Neutrophil (primary cell): ENCODE results near the gene TRAF4.

Experiments
- H3K27ac ChIP-seq: fragments of 200-600 bp; sonication (generic); 2 replicates; pipeline ENCODE4 v1.5.1; 2016; ENCODE audit warnings: mild to moderate bottlenecking, moderate library complexity
- H3K27me3 ChIP-seq: fragments of 200-600 bp; sonication (generic); 2 replicates; pipeline ENCODE4 v1.6.0; 2016; ENCODE audit warnings: mild to moderate bottlenecking
- H3K36me3 ChIP-seq: fragments of 200-600 bp; sonication (generic); 2 replicates; pipeline ENCODE4 v1.5.1; 2017
- H3K4me1 ChIP-seq, 2 experiments: fragments of 200-600 bp in 1 of 2; sonication (generic) in 1 of 2; 1 replicate in 1 of 2; 2 replicates in 1 of 2; pipeline versions ENCODE4 v1.5.1 to v1.6.1; 2013 to 2016; ENCODE audit warnings: low read depth in 1 of 2, low read length in 1 of 2, mild to moderate bottlenecking in 1 of 2, moderate library complexity in 1 of 2; ENCODE audit not compliant: control insufficient read depth in 1 of 2, insufficient read depth in 1 of 2
- H3K4me3 ChIP-seq, 2 experiments: fragments of 200-600 bp in 1 of 2; sonication (generic) in 1 of 2; 1 replicate in 1 of 2; 2 replicates in 1 of 2; pipeline ENCODE4 v1.5.1; 2013 to 2016; ENCODE audit warnings: low read depth in 1 of 2, low read length in 1 of 2, mild to moderate bottlenecking in 1 of 2, moderate library complexity in 1 of 2
- H3K9me3 ChIP-seq: fragments of 200-600 bp; sonication (generic); 2 replicates; pipeline ENCODE4 v1.5.1; 2016
- TF ChIP-seq, protein P1 (sequence below): fragments of 200-600 bp; sonication (generic); IDR thresholded peaks from 2 replicates; pipeline ENCODE4 v1.5.1; 2016; ENCODE audit warnings: antibody characterized with exemption

The TRAF4 gene

DNA sequence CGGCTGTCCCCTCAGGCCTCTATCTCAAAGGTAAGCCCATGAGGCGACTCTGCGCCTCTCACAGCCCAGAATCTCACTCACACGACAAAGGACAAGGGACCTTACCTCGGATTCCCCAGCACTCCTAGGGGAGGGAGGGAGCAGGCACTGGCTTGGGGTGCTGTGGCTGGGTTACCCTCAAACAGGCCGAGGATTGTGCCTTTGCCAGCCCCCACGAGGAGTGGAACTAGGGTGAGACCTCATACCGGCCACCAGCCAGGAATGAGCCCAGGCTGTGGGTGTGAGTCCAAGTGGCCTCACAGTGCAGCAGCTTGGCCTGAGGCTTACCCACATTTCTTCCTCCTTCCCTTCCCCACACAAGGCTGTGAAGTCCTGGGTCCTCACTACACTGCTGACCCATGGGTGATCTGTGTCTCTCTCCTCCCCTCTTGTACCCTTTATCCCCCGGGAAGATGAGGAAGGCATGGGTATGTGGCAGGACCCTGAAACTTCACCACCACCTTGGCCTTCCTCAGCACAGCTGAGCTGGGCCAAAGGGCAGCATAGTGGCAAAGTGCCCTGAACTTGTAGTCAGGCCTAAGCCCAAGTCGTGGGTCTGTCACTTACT lies 38.0 kb upstream of the TRAF4 start:
- TF ChIP-seq, protein P1, sequence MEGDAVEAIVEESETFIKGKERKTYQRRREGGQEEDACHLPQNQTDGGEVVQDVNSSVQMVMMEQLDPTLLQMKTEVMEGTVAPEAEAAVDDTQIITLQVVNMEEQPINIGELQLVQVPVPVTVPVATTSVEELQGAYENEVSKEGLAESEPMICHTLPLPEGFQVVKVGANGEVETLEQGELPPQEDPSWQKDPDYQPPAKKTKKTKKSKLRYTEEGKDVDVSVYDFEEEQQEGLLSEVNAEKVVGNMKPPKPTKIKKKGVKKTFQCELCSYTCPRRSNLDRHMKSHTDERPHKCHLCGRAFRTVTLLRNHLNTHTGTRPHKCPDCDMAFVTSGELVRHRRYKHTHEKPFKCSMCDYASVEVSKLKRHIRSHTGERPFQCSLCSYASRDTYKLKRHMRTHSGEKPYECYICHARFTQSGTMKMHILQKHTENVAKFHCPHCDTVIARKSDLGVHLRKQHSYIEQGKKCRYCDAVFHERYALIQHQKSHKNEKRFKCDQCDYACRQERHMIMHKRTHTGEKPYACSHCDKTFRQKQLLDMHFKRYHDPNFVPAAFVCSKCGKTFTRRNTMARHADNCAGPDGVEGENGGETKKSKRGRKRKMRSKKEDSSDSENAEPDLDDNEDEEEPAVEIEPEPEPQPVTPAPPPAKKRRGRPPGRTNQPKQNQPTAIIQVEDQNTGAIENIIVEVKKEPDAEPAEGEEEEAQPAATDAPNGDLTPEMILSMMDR: no peak
- H3K27ac ChIP-seq: no peak overlapping the region
- peaks cover 5% of the 10 kb centered on the region in 2 experiments for H3K4me1 ChIP-seq
- no peak overlapping the region for H3K4me3 ChIP-seq
- H3K9me3 ChIP-seq: no peaks in the 10 kb centered on the region
- peaks cover 55% of the 10 kb centered on the region for H3K36me3 ChIP-seq
- no peaks in the 10 kb centered on the region for H3K27me3 ChIP-seq

DNA sequence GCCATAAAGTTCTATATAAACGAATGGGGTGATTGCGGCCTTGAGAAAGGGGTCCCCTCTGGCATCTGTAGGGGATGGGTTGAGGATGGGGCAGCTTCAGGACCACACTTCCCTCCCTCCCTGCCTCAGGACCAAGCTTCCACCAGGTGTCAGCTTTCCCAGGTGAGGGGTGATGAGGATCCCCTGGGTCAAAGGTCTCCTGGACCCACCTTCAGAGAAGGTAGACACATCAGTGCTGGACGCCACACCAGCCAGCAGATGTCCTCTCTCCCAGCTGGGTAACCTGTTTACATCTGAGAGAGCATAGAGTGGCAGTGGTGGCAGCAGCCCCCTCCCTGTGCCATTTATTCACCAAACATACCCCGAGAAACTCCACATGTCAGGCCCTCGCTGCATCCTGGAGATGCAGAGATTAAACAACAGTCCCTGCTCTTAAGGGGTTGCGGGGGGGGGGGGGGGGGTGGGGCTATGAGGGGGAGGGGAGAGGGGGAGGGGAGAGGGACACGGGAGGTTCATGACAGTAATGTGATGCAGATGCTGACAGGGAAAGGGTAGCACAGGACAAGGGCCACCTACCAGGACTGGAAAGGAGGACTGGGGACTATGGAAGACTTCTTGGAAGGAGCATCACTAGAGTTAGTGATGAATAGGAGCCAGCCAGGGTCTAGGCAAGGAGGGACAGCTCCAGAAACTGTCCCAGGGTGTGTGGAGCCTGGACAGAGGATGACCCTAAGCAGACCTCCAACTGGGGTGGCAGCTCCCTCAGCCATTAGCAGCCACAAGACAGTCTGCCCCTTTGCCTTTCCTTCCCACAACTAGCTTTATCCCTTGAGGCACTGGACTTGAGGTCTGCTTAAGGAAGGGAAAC lies 37.1 kb upstream of the TRAF4 start:
- H3K9me3 ChIP-seq: no peaks in the 10 kb centered on the region
- TF ChIP-seq, protein P1: no peak
- no peak overlapping the region for H3K4me3 ChIP-seq
- H3K4me1 ChIP-seq: peaks cover 7 to 11% of the 10 kb centered on the region in 2 experiments
- H3K36me3 ChIP-seq: peaks cover 46% of the 10 kb centered on the region
- no peaks in the 10 kb centered on the region for H3K27me3 ChIP-seq
- H3K27ac ChIP-seq: no peak overlapping the region

DNA sequence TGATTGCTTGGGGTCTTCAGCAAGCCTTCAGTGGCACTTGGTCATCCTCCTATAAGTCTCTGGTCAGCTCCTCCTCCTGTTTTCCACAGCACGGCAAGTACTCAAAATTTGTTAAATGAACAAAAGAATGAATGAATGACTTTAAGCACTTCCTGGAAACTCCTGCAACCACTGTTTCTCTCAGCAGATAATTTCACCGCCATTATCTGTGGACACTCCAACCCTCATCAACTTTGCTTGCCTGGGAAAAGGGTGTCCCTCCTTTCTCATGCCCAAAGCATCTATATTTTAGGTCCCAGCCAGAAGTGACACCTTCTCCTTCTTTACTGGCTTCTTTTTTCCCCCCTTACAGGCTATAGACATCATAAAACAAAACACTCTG lies 36.5 kb upstream of the TRAF4 start:
- H3K27ac ChIP-seq: no peak overlapping the region
- peaks cover 40% of the 10 kb centered on the region for H3K36me3 ChIP-seq
- H3K27me3 ChIP-seq: no peaks in the 10 kb centered on the region
- no peak overlapping the region for H3K4me3 ChIP-seq
- H3K9me3 ChIP-seq: no peaks in the 10 kb centered on the region
- TF ChIP-seq, protein P1: no peak
- peaks cover 12 to 17% of the 10 kb centered on the region in 2 experiments for H3K4me1 ChIP-seq

DNA sequence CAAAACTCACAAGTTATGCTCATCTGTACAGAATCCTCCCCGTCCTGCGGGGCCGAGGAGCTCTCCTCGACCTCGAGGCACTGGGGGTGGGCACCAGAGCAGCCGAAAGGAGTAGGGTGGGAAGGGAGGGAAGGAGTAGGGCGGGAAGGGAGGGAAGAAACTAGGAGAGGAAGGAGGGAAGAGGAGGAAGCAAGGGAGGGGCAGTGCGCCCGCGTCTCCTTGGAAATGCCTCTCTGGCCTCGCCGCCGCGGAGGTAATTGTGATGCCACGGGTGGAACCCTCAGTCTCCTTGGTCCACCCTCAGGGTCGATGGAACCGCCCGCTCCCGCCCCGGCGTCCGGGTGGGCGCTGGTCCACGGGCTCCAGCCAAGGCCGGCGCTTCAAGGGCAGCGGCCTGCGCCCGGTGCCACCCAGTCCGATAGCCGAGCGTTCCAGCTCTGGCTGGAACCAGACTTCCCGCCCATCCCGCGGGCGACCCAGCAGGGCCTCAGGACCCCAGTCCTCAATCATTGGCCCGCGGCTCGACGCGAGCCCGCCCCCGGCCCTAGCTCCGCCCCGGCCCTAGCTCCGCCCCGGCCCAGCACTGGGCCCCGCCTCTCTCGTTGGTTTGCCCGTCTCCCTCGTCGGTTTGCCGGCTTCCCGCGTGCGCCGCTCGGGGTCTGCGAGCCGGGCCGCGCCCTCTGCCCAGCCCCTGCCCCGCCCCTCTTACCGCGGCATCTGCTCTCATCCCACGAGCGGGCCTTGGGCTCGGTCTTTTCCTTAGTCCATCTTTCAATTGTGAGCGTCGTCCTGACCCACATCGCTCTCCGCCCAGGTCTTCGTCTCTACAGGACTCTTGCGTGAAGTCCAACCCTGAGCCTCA lies 32.7 kb upstream of the TRAF4 start:
- Histone ChIP-seq H3K4me3 (peak overlapping the region; percentile 86 to 96), H3K36me3 (peaks cover 4% of the 10 kb centered on the region), H3K4me1 (peaks cover 17 to 20% of the 10 kb centered on the region in 2 experiments), H3K27ac (peak overlapping the region; percentile 80), H3K9me3 (no peaks in the 10 kb centered on the region), H3K27me3 (peaks cover 5% of the 10 kb centered on the region)
- TF ChIP-seq, protein P1: peak; percentile 39

DNA sequence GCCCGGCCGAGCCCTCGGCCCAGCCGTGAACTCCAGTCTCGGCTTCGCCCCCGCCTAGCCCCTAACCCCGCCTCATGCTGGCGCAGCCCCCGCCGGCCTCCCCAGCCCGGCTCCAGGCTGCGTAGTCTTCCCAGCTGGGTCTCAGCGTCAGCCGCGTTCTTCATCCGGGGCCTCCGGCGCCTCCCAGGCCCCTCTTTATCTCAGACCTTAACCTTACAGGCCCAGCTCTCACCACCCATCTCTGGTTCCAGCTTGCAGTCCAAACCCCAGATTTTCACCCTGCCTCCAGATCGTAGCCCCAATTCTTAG lies 32.1 kb upstream of the TRAF4 start, which contains the start of gene PROCA1:
Gene PROCA1, minus strand, starts transcription at position 166 of the 309 bp plus-strand sequence. CDS start 228 bp downstream, outside the sequence.
- Histone ChIP-seq H3K4me3 (peak within 1 kb of the TSS; percentile 86 to 96), H3K36me3 (no peaks in the 10 kb centered on the region), H3K9me3 (no peaks in the 10 kb centered on the region), H3K27ac (peak within 1 kb of the TSS; percentile 80), H3K27me3 (peaks cover 10% of the 10 kb centered on the region), H3K4me1 (peaks cover 17 to 20% of the 10 kb centered on the region in 2 experiments)
- TF ChIP-seq, protein P1: no peak
